SKM-1 (cell line): ENCODE measurements around the gene SOCS7.
"Not testable (repeated sequence)": the region's sequence is repeated elsewhere in the genome, so short reads cannot be mapped to it uniquely, and the experiment has no call there.

Experiments
- DNase-seq: peaks from one replicate; lab custom pipeline; 2025; ENCODE audit not compliant: unreplicated experiment; lab: John Stamatoyannopoulos, UW

SOCS7 gene

DNA sequence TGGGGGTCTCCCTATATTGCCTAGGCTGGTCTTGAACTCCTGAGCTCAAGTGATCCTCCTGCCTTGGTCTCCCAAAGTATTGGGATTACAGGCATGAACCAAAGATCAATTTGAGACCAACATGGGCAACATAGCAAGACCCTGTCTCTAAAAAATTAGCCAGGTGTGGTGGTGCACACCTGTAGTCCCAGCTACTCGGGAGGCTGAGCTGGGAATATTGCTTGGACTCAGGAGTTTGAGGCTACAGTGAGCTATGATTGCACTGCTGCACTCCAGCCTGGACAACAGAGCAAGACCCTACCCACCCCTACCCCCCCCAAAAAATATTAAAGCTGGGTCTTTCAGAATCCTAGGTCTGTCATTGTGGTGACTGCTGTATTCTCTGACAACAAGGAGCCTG, 85.7 kb downstream of the SOCS7 start:
- not testable (repeated sequence) for DNase-seq

DNA sequence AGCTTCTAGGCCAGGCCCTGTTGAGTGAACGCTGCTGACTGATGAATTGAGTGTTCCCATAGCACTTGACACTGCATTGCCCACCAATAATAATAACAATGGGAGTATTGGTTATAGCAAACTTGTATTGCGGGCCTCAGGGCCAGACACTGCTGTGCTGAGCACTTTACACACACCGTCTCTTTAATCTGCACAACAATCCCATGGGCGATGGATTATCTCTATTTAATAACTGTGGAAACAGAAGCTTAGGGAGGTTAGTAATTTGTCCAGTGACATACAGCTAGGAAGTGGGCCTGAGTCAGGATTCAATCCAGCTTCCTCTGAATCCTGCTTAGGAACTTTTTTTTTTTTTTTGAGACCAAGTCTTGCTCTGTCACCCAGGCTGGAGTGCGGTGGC, 87.8 kb downstream of the SOCS7 start:
- DNase-seq = no peak

DNA sequence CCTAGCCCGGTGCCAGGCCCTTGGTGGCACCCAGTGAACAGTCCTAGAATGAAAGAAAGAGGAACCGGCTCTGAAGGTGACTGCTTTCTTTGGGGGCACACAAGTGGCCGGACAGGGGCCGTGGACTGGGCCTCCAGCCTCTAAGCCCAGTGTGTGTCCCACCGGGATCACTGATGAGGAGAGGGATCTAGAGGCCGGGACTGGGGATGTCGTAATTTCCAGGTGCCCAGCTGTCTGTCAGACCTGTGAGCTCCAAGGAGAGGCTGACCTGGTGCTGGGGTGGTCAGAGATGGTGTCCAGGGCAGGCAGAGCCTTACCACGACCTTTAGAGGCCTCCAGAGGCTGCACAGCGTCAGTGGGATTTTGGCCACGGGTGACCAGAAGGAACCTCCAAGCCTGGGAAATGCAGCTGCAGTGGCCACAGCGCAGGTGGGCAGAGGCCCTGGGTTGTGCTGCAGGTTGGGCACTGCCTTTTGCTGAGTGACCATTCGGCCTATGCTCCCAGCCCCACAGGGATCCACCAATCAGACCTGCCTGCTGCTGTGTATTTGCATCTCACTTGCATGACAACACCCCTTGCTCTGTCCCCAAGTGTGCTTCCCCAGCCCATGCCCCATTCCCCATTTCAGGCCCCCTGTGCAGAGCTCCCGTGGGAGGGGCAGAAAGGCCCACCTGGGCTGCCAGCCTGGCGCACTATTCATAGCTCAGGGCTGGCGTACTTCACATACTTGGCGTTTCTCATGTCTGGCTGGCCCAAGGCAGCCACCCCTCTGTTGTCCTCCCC, 89.2 kb downstream of the SOCS7 start:
- DNase-seq = no peak

DNA sequence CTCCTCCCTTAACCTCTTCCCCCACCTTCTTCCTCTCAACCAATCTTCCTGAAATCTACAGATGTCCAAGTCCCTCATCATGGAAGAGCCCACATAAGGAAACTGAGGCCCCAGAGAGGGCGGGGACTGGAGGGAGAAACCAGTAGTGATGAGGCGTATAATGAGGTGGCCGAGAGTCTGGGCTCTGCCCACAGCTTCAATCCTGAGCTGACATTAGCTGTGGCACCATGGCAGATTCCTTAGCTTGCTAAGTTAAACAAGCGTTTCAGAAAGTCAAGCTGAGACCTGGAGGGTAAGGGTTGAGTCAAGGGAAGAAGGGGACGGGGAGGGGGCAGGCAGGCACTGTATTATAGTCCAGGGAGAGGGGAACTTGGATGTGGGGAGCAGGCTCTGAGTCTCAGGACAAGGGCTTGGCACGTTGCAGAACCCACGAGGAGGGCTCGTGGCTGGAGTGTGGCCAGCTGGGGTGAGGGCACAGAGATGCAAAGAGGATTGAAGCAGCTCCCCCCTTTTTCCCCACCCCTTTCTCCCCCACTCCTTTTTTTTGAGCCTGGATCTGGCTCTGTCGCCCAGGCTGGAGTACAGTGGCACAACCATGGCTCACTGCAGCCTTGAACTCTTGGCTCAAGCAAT, 89.9 kb downstream of the SOCS7 start:
- DNase-seq = no peak

DNA sequence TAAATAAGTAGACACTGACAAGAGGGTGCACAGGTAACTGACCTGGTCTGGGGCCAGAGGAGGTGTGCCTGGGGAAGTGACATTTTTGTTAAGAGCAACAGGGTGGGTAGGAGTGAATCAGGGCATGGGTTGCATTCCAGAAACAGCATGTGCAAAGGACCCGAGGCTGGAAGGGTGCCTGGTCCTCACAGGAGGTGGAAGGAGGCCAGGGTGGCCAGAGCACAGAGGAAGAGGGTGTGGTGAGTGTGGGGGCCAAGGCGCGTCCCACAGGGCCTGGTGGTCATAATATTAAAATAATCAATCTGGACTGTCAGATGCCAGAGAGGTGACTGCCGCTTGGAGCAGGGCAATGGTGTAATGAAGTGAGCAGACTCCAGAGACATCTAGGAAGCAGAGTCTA, 90.9 kb downstream of the SOCS7 start:
- no peak for DNase-seq

DNA sequence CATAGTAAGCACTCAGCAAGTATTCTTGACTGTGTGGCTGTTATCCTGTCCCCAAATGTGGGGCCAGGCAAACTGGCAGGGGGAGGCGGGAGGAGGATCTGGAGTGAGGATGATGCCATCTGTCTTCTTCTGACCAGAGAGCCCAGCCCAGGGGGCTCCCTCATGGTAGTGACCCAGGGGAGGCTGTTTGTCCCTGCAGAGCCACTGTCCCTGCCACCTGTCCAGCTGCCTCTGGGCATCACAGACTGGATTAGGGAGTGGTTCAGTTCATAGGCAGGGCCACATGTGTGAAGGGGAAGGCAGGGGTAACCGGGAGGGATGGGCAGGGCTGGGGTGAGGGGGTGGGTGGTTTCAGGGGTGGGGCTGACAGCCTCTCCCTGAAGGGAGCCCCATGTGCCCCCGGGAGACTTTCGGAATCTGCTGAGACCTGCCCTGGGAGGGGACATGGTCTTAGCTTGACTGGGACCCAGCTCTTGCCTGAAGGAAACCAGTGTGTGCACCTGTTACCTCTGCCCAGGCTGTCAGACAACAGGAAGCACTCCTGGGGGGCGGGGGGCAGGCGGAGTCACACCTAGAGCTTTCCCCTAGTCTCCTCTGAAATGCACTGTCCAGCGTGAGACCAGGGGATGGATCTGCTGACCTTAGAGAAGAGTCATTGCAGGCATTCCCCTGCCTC, 91.8 kb downstream of the SOCS7 start:
- no peak for DNase-seq

DNA sequence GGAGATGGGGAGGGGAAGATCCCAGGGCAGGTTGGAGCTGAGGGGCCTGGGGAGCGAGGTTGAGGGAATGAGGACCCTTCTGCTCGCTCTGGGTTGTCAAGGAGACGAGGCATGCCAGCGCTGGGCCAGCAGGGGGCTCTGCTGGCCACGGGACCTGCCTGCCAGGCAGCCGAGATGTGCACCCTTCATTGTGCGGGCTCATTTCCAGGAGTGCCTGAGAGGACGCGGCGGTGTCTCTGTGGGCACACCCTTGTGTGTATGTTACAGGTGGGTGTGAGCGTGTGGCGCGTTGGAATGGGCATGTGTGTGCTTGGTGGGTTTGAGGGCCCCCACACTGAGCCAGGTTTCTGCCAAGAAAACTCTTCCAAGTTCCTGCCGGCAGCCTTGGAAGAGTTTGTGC, 92.5 kb downstream of the SOCS7 start:
- DNase-seq = no peak

DNA sequence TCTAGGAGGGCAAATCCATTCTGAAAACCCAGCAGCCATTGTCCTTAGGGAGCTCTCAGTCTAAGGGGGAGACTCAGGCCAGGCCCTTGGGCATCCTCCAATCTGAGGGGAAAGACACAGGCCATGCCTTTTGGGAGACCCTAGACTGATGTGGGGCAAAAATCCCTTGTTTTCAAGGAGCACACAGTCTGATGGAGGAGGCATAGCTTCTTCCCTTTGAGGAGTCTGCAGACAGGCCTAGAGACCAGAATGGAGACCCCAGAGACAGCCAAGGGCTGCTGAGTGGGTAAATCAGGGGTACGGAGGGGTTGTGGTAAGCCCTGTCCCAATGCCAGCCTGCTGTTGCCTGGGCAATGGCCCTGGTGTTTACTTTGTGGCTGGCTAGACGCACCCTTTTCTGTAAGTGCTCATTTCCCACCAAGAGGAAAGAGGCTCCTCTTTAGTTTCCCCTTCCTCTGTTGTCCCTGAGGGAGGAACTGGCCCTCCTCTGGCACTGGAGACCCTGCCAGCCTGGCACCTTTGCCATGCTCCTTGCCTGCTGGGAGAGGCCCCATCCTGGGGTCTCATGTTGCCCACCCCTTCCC, 96.0 kb downstream of the SOCS7 start:
- no peak for DNase-seq

DNA sequence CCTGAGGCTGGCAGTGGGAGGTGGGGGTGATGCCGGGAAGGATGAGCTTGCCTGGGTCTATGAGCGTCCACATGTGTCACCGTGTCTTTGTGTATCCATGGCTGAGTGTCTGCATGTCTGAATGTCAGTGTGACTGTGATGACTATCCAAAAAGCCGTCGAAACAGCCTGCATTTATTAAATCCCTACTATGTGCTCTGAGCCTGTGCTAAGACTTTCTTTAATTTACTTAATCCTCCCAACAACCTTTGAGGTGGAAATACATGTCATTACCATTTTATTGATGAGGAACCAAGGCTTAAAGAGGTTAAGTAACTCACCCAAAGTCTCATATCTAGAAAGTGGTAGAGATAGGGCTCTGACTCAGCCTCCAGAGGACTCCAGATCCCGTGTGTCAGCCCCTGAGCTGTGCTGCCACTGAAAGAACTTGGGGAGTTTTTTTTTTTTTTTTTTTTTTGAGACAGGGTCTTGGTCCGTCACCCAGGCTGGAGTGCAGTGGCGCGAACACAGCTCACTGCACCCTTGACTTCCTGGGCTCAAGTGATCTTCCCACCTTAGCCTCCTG, 96.6 kb downstream of the SOCS7 start:
- no peak for DNase-seq

DNA sequence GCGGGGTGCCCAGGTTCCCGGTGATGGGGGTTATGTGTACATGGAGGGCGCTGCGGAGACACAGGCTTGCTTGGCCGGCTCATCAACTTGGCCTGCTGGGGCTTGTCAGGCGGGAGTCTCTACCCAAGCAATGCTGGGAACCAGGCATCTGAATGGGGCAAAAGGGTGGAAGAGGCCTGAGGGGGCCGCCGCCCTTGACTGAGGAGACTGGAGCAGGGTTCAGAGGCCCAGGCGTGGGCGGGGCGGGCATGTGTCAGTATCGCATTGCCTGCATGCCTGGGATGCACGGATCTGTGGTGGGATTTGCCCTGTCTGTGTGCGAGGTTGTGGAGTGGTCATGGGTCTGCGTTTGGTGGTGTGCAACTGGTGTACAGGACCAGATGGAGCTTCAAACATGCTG, 97.7 kb downstream of the SOCS7 start:
- DNase-seq = no peak

DNA sequence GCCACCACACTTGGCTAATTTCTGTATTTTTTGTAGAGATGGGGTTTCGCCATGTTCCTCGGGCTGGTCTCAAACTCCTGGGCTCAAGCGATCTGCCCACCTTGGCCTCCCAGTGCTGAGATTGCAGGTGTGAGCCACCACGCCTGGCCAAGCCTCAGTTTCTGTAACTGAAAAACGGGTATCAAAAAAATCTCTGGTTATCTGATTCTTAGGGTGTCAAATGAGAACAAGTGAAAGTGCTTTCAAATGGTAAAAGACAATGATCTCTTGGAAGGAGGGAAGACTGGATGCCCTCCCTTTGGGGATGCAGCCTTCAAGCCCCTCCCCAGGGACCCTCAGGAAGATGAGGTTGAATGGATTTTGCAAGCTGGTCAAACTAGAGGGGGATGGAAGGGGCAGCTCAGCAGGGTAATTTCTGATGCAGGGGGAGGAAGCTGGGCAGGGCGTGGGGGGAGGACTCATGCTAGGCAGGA, 98.9 kb downstream of the SOCS7 start:
- DNase-seq = no peak

DNA sequence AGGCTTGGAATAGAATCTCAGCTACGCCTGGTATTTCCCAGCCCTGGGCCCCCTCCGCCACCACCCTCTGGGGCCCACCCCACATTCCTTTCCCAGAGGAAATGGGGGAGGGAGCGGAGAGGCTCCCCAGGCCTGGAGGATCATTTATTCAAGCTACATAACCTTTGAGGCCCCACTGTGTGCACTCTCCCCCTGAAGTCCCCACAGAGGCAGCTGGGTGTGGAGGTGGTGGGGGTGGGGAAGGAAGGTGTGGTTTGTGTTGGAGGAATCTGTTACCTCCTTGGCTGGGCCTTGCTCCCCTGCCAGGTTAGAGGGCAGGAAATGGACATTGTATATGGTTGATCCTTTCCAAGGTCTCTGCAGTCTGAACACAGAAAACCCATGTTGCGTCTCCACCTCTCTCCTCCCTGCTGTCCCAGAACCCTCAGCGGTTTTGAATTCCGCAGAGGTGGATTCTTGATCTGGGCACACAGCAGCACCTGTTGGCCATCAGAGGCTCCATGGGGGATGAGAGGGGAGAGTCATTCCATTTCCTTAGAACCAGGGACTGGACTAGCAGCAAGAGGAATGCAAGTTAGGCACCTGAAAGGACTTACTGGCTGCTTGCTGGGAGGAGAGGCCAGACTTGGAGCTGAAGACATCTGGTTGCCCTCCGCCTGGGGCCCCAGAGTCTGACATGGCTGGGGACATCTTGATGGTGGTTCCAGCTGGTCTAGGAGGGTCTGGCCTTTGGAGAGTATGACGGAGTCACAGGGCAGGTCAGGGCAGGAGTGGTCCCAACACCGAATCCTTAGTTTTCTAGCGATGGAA, 99.6 kb downstream of the SOCS7 start:
- no peak for DNase-seq

DNA sequence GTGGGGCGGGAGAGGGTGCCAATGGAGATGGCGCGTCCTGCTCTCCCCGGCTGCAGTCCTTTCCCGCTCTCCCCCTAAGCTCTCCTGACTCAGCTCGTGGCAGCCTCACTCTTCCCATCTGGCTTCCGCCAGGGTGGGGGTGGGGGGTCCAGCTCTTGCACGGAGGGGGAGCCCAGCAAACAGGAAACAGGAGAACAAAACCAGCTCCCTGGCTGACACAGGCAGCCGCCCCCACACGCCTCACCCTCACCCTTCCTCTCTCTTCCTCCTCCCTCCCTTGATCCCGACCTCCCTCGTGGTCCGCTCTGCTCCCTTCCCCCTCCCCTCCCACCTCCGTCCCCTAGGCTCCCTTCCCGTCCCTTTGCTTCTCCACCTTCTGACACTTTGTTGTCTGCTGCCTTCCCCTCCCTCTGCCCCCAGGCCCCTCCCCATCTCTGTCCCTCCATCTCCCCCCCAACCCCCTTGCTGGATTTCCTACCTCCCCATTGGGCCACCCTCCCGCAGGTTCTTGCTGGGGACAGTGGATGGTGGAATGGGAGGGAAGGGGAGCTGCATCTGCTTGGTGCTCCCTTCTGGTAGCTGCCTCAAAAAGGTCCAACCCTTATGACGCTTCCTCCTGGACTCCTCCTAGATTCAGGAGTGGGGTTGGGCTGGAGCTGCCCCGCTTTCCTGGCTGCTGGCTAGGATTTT, 100.3 kb downstream of the SOCS7 start:
- DNase-seq = no peak

DNA sequence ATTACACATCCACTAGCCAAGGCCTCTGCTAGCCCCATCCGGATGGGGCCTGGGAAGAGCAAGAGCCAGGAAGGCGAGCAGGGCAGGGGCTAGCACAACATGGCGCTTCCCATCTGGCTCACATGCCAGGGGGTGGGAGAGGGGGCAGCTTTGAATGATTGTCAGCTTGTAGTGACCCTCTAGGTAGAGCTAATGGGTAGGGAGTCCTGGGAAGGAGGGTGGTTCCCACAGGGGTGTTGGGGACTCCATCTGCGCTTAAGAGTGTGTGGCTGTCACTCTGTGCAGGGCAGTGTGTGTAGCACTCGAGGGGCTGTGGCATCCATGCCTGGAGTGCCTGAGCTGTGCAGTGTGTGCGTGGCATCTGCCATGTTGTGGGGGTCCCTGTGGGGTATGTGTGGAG, 101.1 kb downstream of the SOCS7 start:
- DNase-seq = no peak

DNA sequence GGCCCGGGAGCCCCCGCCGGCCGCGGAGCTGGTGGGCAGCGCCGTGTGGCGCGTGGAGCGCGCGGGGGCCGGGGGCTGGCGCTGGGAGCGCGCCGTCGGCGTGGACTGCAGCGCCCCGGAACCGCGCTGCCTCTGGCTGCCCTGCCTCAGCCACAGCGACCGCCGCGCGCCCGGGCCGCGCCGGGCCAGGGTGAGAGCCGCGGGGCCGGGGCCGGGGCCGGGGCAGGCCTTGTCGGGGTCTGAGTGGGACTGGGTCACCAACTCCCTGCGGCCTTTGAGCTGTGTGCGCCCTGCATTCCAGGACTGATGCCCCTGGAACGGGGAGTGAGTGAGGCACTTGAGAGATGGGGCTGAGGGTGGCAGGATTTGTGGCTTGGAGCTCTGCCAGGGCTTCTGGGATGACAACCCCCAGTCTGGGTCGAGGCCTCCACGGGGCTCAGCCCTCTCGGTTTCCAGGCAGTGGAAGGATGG, 102.3 kb downstream of the SOCS7 start:
- no peak for DNase-seq

DNA sequence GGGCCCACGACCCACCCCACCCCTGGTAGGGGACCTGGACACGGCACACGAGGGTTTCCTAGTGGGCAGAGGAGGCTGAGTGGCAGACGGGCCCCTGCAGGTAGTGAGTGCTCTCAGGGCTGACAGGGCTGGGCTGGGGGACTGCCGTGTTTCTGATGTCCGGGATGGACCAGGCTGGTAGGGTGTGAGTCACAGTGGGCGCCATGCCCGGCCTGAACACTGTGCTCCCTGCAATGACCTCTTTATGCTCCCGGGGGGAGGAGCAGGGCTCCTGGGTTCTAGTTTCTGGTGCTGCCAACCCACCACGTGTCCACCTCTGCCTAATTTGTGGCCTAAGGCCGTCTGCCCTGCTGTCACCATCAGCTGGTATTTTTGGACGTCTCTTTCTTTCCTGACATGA, 102.9 kb downstream of the SOCS7 start:
- DNase-seq = no peak
